HG03025 (cell line): ENCODE results near the gene IQGAP2.
A peak's percentile ranks its signal among the peaks of the same experiment; 100 is the strongest.
"Not testable (repeated sequence)": the region's sequence is repeated elsewhere in the genome, so short reads cannot be mapped to it uniquely, and the experiment has no call there.

Source experiments
- ATAC-seq: cut with Tn5 transposase; IDR thresholded peaks from one replicate; pipeline ENCODE4 v1.9.1; 2021; ENCODE audit warnings: mild to moderate bottlenecking, moderate library complexity; ENCODE audit not compliant: unreplicated experiment, low FRiP score

IQGAP2 gene, protein sequence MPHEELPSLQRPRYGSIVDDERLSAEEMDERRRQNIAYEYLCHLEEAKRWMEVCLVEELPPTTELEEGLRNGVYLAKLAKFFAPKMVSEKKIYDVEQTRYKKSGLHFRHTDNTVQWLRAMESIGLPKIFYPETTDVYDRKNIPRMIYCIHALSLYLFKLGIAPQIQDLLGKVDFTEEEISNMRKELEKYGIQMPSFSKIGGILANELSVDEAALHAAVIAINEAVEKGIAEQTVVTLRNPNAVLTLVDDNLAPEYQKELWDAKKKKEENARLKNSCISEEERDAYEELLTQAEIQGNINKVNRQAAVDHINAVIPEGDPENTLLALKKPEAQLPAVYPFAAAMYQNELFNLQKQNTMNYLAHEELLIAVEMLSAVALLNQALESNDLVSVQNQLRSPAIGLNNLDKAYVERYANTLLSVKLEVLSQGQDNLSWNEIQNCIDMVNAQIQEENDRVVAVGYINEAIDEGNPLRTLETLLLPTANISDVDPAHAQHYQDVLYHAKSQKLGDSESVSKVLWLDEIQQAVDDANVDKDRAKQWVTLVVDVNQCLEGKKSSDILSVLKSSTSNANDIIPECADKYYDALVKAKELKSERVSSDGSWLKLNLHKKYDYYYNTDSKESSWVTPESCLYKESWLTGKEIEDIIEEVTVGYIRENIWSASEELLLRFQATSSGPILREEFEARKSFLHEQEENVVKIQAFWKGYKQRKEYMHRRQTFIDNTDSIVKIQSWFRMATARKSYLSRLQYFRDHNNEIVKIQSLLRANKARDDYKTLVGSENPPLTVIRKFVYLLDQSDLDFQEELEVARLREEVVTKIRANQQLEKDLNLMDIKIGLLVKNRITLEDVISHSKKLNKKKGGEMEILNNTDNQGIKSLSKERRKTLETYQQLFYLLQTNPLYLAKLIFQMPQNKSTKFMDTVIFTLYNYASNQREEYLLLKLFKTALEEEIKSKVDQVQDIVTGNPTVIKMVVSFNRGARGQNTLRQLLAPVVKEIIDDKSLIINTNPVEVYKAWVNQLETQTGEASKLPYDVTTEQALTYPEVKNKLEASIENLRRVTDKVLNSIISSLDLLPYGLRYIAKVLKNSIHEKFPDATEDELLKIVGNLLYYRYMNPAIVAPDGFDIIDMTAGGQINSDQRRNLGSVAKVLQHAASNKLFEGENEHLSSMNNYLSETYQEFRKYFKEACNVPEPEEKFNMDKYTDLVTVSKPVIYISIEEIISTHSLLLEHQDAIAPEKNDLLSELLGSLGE (N-terminal part only)

DNA sequence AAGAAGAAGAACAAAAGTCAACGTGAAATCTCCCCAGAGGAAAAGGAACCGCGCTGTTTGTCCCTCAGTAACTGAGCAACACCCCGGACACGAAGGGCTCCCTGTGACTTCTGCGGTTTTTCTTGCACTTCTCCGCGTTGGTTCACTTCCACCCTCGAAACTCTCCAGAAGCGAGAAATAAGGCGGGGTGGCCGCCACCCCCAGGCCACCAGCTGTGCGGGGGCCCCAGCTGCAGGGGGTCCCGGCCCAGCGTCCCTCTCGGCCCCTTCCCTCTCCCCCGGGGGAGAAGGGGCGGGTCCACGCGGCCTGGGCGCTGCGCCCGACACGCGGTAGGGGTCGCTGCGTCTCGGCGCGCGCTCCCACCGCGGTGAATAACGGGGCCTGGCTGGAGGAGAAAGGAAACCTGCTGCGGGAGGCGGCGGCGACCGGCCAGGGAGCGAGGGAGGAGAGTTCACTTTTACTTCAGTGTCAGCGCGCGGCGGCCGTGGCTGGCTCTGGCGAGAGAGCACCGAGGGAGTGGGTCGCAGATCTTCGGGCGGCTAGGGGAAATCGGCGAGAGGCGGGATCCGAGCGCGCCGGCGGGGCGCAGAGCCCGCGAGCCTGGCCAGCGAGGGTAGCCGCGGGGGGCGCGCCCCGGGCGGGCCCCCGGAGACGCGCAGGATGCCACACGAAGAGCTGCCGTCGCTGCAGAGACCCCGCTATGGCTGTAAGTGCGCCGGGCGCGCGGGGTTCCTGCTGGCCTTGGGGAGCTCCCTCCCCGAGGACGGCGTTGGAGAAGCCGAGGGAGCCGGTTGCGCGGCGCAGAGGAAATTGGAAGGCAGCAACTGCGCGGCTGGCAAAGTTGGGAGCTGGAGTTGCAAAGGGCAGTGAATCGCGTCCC lies at the start of gene IQGAP2:
Gene IQGAP2 (plus strand): TSS at position 400 of the 880 bp plus-strand sequence. CDS start 261 bp downstream, at position 661.
- ATAC-seq: peak; percentile 53

DNA sequence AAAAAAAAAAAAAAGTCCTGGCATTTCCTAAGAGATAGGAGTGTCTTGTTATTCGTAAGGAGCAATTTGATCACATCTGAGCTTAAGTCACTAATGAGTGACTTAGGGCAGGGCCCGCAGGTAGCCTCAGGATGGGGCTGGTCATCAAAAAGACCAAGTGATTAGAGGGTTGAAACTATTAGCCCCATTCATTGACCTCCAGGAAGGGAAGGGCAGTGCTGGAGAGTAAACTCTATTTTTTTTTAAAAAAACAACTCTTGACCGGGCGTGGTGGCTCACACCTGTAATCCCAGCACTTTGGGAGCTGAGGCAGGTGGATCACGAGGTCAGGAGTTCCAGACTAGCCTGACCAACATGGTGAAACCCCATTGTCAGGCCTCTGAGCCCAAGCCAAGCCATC lies 46.2 kb upstream of the IQGAP2 start:
- ATAC-seq: no peak

DNA sequence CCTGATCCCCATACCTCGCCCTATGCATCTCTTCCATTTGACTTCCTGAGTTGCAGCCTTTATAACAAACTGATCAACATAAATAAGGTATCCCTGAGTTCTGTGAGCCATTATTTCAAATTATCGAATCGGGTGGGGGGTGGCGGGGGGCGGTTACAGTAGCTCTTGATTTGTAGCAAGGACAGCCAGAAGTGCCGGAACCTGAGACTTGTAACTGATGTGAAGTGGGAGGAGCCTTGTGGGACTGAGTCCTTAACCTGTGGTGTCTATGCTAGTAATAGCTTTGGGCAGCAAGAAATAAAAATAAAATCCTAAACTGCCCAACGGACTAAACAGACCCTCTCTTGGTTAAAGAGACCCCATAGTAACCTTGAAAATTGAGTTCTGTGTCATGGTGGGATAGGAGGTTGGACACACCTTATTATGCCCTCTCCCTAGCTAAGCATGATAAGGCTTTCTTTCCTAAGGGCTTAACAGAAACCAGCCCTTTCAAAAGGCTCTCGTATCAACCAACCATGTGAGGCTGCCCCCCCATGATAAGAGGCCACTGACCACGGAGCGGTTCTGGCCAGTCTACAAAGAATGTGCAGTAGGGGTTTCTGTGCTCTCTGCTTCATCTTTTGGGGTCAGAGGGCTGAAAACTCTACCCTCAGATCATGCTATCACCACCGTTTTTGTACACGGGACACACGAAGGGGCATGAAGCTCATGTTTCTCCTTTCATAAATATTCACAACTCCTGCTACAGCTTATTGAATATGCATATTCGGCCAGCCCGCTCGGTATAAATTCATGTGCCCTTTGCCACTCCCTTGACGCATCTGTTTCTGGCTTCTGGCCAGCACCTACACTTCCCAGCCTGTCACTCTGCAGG lies 39.5 kb upstream of the IQGAP2 start:
- ATAC-seq: no peak

DNA sequence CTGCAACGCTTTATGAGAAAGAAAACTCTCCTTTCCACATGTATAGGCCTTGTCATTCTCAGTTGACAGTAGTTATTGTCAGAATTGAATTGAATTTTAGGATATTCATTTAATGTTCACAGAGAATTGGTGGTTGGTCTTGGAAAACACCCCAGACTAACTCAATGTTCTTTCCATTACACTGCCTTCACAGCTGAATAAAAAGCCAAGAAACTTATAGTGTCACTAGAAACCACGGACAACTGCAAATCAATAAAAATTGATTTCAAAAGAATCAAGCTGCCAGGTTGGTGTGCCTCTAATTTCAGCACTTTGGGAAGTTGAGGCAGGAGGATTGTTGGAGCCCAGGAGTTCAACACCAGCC lies 38.9 kb upstream of the IQGAP2 start:
- ATAC-seq: no peak

DNA sequence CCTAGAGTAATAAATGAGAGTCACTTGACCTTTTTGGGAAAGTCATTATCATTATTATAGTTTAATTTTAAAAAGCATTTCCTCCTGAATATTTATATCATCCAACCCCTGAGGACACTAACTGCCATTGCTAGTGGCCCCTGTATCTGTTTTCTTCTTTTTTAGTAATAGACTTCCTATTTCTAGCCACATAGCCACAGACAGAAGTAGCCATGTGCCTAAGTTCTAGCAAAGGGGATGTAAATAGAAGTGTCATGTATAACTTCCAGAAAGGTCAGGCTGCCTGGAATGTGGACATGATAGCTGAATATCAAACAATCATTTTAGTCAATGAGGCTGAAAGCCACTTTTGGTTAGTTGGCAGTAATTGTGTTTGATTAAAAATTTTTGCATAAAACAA lies 37.5 kb upstream of the IQGAP2 start:
- no peak for ATAC-seq

DNA sequence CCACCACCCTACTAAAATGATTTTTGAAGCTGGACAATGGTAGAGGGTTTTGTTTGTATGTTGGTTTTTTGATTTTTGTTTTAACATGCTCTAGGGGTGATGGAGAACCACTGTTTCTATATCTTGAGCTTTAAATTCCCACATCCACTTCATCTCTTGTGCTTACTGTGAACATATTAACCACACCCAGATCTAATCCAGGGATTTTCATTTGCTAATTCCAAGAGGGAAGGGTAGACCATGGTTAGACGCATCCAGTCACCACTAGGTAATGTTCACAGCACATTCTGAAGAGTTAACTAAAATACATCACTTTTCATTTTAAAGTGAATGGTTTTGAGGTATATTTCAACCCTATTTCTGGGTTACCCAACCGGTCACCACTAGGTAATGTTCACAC lies 36.5 kb upstream of the IQGAP2 start:
- ATAC-seq: no peak

DNA sequence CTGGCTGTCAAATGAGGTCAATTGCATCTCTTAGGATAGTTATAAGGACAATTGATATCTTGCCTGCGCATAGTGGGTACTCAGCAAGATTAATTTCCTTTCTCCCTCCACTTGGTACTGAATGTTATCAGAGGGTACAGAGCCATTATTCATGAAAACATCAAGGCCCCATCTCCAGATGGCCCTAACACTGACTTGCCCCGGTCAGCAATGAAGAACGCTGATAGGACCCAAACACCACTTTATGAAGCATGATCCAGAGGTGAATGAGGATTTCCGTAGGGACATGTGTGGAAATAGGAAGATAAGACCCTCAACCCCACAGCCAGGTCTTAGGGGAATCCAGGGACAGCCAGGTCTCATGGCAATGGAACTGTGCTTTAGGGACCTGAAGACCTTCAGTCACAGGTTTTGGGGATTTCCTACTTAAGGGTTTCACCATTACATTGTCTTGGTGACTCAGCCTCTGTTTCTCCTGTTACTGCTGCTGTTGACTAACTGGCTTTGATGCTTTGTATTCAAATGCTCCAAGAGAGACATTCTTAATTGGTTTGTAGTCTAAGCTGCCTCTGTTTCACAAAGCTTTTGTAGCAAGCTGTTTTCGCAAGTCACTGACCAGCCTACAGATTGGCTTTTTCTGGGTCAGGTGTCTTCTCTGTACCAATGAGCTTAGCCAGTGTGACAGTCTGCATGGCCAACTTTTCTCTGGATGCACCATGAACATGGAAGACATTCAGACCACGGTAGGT lies 35.3 kb upstream of the IQGAP2 start:
- no peak for ATAC-seq

DNA sequence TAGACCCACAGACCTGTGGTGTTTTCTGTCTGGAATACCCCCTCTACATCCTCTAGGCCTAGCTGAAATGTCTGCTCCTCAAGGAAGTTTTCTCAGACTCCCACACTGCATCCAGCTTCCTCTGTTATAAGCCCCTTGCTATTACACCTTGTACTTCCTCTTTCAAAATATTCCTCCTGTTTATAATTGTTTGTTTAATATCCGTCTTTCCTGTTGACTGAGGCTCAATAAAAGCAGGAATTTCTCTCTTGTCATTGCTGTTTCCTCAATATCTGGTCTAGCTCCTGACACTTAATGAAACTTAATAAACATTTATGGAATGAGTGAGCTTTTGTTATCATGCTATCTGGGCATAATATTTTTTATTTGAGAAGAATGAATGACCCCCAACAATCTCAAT lies 34.1 kb upstream of the IQGAP2 start:
- no peak for ATAC-seq

DNA sequence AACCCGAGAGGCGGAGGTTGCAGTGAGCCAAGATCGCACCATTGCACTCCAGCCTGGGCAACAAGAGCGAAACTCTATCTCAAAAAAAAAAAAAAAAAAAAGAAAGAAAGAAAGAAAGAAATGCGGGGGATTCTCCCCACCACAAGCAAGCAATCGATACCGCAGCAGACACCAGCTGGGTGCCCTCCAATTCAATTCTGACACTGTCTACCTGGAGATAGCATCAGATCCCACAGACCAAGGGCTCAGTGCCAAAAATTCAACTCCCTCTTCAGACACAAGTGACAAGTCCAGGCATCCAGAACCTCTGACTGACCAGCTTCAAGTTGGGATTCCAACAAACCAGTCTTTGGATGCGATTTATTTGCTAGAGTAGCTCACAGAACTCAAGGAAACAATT lies 33.4 kb upstream of the IQGAP2 start:
- not testable (repeated sequence) for ATAC-seq

DNA sequence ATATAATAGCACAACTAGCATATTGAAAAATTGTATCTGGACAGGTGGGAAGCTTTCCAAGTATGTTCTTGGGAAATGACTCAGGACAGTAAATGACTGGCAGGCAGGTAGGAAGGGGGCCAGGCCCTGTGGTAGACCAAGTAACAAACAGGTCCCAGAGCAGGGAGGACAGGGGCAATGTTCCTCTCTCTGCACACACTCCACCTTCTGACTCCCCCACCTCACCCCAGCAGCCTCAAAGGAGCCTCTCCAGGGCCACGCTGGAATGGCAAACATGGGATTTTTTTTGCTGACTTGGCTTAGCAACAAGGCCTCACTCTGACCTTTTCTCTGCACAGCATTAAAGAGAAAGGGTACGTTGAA lies 31.1 kb upstream of the IQGAP2 start:
- ATAC-seq: no peak

DNA sequence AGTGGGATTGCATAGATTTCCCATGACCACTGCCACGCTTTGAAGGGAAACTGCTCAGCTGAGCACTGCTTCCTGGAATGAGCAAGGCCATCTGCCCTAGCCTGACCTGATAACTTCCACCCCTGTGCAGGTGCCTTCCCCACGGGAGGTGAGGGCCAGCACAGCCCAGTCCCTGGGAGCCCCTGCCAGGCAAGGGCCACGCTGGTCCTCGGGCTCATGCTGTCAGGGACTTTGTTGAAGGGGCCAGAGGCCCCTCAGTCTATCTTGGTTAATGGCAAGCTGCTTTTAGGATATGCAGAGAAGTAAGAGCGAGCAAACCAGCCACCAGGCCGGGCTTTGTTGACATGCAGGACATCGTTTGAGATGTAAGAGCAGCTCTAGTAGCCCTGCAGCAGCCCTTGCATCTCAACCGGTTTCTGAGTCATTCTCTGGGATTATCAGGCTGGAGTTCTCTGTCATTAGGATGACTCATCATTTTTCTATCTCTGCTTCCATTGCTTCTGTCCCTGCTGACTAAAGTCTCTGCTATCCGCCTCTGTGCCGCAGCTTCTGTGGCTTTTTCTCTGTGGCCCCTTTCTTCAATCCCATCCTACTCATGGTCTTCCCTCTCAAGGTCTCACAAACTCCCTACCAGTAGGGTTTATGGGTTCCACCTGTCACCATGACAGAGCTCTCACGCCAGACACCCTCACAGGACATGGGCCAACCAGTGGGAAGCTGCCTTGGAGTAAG lies 30.6 kb upstream of the IQGAP2 start:
- no peak for ATAC-seq

DNA sequence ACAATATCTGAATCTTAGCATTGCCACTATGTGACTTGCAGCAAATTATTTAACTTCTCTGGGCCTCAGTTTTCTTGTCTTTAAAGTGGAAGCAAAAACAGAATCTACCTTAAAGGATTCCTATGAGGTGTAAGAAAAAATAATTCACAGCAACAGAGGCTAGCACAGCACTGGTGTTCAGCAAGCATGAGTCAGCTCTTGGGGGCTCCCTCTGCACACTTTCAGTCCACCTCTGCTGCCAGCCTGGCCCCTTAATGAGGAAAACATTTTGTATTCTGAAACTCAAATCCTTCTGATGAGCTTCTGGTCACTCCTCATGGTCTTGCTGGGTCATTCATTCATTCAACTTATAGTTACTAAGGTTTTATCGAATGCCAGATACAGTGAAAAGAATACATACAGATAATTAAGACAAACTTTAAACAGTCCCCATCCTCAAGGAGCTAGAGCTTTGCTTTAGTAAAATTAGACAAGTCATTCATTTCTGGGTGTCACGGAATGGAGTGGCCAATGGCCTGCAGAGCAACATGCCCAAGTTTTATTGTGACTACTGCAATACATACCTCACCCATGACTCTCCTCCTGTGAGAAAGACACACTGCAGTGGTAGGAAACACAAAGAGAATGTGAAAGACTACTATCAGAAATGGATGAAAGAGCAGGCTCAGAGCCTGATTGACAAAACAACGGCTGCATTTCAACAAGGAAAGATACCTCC lies 26.8 kb upstream of the IQGAP2 start:
- ATAC-seq: no peak

DNA sequence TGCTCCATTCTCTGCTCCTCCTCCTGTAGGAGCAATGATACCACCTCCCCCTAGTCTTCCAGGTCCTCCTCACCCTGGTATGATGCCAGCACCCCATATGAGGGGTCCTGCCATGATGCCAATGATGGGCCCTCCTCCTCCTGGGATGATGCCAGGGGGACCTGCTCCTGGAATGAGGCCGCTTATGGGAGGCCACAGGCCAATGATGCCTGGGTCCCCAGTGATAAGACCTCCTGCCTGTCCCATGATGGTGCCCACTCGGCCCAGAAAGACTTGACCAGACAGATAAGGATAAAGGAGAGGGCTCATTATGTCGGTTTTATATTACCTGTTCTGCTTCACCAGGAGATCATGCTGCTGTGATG lies 26.2 kb upstream of the IQGAP2 start:
- ATAC-seq: no peak

DNA sequence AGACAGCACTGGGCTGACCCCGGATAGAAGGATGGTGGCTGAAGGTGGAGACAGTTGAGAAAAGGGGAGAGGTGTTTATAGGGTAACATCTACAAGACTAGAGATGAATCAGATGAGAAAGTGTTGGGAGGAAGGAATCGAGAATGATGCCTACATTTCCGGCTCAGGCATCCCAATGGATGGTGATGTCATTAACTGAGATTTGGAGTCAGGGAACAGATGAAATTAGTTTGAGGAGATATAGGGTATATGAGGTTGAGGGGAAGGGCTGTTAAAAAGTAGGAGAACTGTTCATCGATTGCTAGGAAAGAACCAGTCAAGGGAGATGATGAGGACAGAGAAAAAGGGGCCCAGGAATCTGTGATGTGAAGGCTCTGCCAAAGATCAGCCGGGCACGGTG lies 24.7 kb upstream of the IQGAP2 start:
- ATAC-seq: no peak

DNA sequence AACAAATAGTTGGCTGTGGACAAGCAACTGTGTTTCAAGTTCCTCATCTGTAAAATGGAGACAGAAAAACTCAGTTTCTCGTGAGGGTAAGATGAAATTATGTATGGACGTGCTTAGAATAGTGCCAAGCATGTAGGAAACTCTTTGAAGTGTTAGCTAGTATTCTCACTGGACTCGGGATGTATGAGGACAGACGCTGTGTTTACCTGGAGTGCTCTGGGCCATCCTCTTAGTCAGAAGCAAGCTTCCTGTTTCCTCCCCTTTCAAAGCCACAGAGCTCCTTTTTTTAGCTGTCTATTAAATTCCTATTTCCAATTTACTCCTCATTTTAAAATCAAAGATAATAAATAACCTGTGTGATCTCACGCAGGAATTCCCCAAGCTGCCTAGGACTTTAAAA lies 23.8 kb upstream of the IQGAP2 start:
- no peak for ATAC-seq

DNA sequence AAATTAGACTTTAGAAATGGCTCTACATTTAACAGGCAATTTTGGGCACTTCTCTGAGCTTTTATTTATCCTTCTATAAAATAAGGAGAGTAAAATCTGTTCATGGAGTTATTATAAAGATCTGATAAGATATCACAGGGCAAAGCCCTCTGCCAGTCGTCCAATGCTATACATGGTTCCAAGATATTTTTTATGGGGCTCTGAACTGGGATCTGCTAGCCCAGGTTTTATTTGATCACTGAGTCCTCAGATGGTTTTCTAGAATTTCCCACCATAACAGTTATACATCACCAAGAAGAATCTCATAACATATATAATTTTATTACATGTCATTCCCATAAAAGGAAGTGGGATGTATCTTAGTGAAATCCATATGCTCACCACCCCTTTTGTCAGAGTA lies 23.2 kb upstream of the IQGAP2 start:
- ATAC-seq: no peak

DNA sequence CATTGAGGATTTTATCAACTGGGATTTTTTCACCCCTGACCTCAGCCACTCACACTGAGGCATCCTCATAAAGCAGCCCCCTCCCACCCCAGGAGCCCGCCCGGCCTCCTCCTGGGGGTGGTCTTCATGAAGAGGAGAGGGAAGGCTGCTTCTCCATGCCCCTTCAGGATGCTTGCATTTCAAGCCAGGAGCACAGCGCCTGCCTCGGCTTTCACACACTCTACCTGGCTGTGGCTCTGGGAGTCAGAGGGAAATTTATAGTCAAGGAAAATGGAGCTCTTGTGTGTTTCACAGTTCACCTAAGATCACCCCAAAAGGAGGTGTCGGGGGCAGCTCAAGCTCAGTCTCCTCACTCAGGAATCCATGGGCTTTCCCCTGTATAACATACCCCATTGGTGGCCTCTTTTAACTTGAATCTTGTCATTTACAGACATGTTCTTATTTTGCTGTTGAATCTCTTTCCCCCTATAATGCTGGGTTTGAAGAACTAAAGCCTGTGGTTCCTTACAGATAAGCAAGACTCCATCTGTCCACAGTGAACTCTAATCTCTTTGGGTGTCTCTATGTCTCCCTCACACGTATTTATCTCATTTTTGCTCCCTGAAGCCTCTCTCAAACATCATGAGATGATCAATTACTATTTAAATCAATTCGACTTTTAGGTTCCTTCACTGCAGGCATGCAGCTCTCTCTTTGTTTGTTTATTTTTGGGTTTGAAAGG lies 22.6 kb upstream of the IQGAP2 start:
- ATAC-seq: no peak
